Smooth muscle cell (in vitro differentiated cells): ENCODE data around the gene GPR27. TPM values are rescaled to one million over a fixed set of nuclear protein-coding genes. Genes with fewer than 3 reads are reported as not detected.

Experiments used
- DNase-seq: peaks from one replicate; lab custom pipeline; 2025; ENCODE audit not compliant: unreplicated experiment; lab: John Stamatoyannopoulos, UW
- H2AFZ ChIP-seq: fragments of 200-600 bp; sonication (generic); 2 replicates; pipeline ENCODE4 v1.6.0; 2016; ENCODE audit warnings: antibody characterized with exemption, low read depth, mild to moderate bottlenecking
- H3F3A ChIP-seq: fragments of 200-600 bp; sonication (generic); 2 replicates; pipeline ENCODE4 v1.6.0; 2017; ENCODE audit warnings: antibody characterized with exemption, low read depth
- H3K27ac ChIP-seq: fragments of 200-600 bp; sonication (generic); 2 replicates; pipeline ENCODE4 v1.5.1; 2016; ENCODE audit warnings: low read depth, mild to moderate bottlenecking
- H3K27me3 ChIP-seq: fragments of 200-600 bp; sonication (generic); 2 replicates; pipeline ENCODE4 v1.6.1; 2016; ENCODE audit warnings: low read depth, mild to moderate bottlenecking
- H3K36me3 ChIP-seq: fragments of 200-600 bp; sonication (generic); 2 replicates; pipeline ENCODE4 v1.5.1; 2016; ENCODE audit warnings: low read depth
- H3K4me1 ChIP-seq: fragments of 200-600 bp; sonication (generic); 2 replicates; pipeline ENCODE4 v1.5.1; 2016; ENCODE audit warnings: low read depth
- H3K4me2 ChIP-seq: fragments of 200-600 bp; sonication (generic); 2 replicates; pipeline ENCODE4 v1.6.0; 2016; ENCODE audit warnings: mild to moderate bottlenecking
- H3K4me3 ChIP-seq: fragments of 200-600 bp; sonication (generic); 2 replicates; pipeline ENCODE4 v1.5.1; 2016; ENCODE audit warnings: mild to moderate bottlenecking
- H3K79me2 ChIP-seq: fragments of 200-600 bp; sonication (generic); 2 replicates; pipeline ENCODE4 v1.6.0; 2016; ENCODE audit warnings: low read depth, mild to moderate bottlenecking
- H3K9ac ChIP-seq: fragments of 200-600 bp; sonication (generic); 2 replicates; pipeline ENCODE4 v1.6.0; 2016; ENCODE audit warnings: low read depth
- H3K9me3 ChIP-seq: fragments of 200-600 bp; sonication (generic); replicated peaks from 2 replicates; pipeline ENCODE4 v1.5.1; 2016; ENCODE audit warnings: low read depth
- H4K20me1 ChIP-seq: fragments of 200-600 bp; sonication (generic); 2 replicates; pipeline ENCODE4 v1.6.0; 2016; ENCODE audit warnings: low read depth
- WGBS: methylation state at CpG from one replicate; pipeline ENCODE4 v1.1.7; 2016; ENCODE audit warnings: low lambda C conversion rate; 5-methylcytosine and 5-hydroxymethylcytosine counted together
- polyA plus RNA-seq: library from polyadenylated mRNA; unstranded; fragments of >200 nt; fragmentation: Nextera tagmentation; extraction: Ambion mirVana; gene quantifications from 2 replicates; pipeline ENCODE4 v1.2.1, GENCODE V29; 2016
- total RNA-seq: library from RNA; depleted of rRNA; stranded (reverse); fragments of >200 nt; gene quantifications from 2 replicates; pipeline ENCODE4 v1.2.3, GENCODE V29; 2014
- TF ChIP-seq, protein P1 (sequence below): fragments of 200-600 bp; sonication (generic); IDR thresholded peaks from 2 replicates; pipeline ENCODE4 v1.5.1; 2017; ENCODE audit warnings: borderline replicate concordance, mild to moderate bottlenecking, antibody characterized with exemption; ENCODE audit not compliant: insufficient read depth, poor library complexity, severe bottlenecking

GPR27 gene
- total and polyA plus RNA-seq, 2 experiments from 2014 or later, result 0.50 to 1.2 TPM

DNA sequence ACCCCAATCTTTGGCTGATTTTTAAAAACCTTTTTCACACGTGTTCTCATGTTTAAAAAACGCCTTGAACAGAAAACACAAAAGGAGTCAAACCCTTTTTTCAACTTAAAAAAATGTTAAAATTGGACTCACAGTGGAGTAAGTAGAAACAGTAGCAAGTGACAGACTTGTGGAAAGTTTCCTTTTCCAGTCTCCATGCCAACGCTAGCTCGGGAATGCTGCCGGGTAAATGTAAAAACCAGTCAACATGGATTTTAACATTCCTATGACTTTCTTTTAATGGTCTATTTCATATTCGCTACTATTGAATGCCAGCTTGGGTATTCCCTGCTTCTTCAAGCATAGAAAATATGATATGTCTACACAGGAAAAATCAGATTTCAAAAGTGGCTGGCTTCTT, 32.9 kb downstream of the GPR27 start:
- H3K4me2 ChIP-seq, result no peak overlapping the region
- DNase-seq, result no peak
- H3K4me3 ChIP-seq, result no peak overlapping the region
- peaks cover 27% of the 10 kb centered on the region for H3K4me1 ChIP-seq
- 46% methylated on average over 6 of the region's 6 CpGs for WGBS
- H3K27me3 ChIP-seq, result peaks cover 57% of the 10 kb centered on the region
- no peaks in the 10 kb centered on the region for H4K20me1 ChIP-seq
- no peak overlapping the region for H3K9ac ChIP-seq
- H3K27ac ChIP-seq, result no peak overlapping the region
- H2AFZ ChIP-seq, result no peak overlapping the region
- H3K79me2 ChIP-seq, result no peaks in the 10 kb centered on the region
- TF ChIP-seq, protein P1, sequence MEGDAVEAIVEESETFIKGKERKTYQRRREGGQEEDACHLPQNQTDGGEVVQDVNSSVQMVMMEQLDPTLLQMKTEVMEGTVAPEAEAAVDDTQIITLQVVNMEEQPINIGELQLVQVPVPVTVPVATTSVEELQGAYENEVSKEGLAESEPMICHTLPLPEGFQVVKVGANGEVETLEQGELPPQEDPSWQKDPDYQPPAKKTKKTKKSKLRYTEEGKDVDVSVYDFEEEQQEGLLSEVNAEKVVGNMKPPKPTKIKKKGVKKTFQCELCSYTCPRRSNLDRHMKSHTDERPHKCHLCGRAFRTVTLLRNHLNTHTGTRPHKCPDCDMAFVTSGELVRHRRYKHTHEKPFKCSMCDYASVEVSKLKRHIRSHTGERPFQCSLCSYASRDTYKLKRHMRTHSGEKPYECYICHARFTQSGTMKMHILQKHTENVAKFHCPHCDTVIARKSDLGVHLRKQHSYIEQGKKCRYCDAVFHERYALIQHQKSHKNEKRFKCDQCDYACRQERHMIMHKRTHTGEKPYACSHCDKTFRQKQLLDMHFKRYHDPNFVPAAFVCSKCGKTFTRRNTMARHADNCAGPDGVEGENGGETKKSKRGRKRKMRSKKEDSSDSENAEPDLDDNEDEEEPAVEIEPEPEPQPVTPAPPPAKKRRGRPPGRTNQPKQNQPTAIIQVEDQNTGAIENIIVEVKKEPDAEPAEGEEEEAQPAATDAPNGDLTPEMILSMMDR, result no peak
- H3K9me3 ChIP-seq, result no peaks in the 10 kb centered on the region
- H3F3A ChIP-seq, result no peaks in the 10 kb centered on the region
- no peaks in the 10 kb centered on the region for H3K36me3 ChIP-seq

DNA sequence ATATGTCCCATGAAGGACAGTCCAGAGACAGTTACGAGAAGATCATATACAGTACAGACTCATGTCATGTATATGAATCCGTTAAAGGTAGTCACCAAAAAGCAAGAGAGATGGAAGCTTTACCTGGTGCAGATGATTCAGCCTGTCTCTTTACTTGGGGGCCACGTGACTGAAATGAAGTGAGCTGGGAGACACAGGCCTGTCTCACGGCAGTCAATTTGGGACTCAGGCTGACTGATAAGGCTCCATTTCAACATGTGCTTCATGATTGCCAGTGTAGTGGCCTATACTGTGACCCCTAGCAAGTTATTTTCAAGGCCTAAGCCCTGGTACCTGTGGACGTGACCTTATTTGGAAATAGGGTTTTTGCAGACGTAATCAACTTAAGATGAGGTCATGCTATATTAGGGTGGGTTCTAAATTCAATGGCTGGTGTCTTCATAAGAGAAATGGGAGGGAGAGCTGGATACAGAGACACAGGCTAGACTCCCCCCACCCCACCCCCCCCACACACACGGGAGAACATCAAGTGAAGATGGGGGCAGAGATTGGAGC, 34.3 kb downstream of the GPR27 start:
- H3F3A ChIP-seq, result no peaks in the 10 kb centered on the region
- H3K27me3 ChIP-seq, result peaks cover 44% of the 10 kb centered on the region
- WGBS, result 86% methylated on average over 7 of the region's 7 CpGs

DNA sequence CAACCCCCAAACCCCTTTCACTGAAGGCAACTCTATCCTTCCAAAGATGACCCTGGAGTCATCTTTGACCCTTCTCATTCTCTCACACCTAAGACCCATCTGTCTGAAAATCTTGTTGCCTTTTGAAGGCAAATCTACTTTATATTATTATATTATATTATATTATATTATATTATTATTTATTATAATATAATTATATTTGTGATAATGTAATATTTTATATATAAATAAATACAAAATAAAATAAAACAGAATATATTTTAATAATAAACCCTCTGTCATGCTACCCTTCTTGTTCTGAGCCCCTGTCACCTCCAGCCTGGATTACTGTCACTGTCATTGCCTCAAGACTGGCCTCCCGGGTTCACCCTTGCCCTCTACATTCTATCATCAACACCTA, 36.3 kb downstream of the GPR27 start:
- WGBS, result 94% methylated on average over 1 of the region's 1 CpG
- H3K4me2 ChIP-seq, result no peak overlapping the region
- no peak overlapping the region for H2AFZ ChIP-seq
- peaks cover 36% of the 10 kb centered on the region for H3K27me3 ChIP-seq
- DNase-seq, result no peak
- H3K36me3 ChIP-seq, result no peaks in the 10 kb centered on the region
- TF ChIP-seq, protein P1, result no peak
- no peak overlapping the region for H3K27ac ChIP-seq
- H3K9me3 ChIP-seq, result no peaks in the 10 kb centered on the region
- no peaks in the 10 kb centered on the region for H3F3A ChIP-seq
- no peak overlapping the region for H3K9ac ChIP-seq
- no peaks in the 10 kb centered on the region for H3K79me2 ChIP-seq
- no peak overlapping the region for H3K4me3 ChIP-seq
- H3K4me1 ChIP-seq, result peaks cover 6% of the 10 kb centered on the region
- H4K20me1 ChIP-seq, result no peaks in the 10 kb centered on the region

More for the DNA sequence above, 34.3 kb downstream of the GPR27 start:
- TF ChIP-seq, protein P1, result no peak
- Histone ChIP-seq H3K4me2 (no peak overlapping the region), H3K36me3 (no peaks in the 10 kb centered on the region), H3K27ac (no peak overlapping the region), H4K20me1 (no peaks in the 10 kb centered on the region), H3K4me1 (peaks cover 25% of the 10 kb centered on the region), H3K9me3 (no peaks in the 10 kb centered on the region), H3K4me3 (no peak overlapping the region), H3K9ac (no peak overlapping the region), H2AFZ (no peak overlapping the region), H3K79me2 (no peaks in the 10 kb centered on the region)
- no peak for DNase-seq

DNA sequence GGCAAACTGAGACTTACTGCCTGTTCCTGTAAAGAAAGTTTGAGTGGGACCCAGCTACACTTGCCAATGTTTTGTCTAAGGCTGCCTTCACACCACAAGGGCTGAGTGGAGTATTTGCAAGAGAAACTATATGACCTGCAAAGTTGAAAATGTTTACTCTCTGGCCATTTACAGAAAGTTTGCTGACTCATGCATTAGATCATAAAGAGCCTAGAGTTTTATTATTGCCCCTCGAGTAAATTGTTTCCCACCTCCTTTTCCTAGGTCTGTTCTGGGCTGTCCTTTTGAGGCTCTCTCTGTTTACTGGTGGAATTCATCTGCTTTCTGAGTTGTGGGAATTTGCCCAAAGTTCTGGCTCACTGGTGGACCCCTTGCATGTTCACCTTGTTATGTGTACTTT, 38.0 kb downstream of the GPR27 start:
- Histone ChIP-seq H3K27me3 (peaks cover 21% of the 10 kb centered on the region), H3K79me2 (no peaks in the 10 kb centered on the region), H3K4me2 (no peak overlapping the region), H3K9me3 (no peaks in the 10 kb centered on the region), H4K20me1 (no peaks in the 10 kb centered on the region), H3K9ac (no peak overlapping the region), H3F3A (no peaks in the 10 kb centered on the region), H2AFZ (no peak overlapping the region), H3K27ac (no peak overlapping the region), H3K4me3 (no peak overlapping the region), H3K4me1 (no peaks in the 10 kb centered on the region), H3K36me3 (no peaks in the 10 kb centered on the region)
- no peak for DNase-seq
- 56% methylated on average over 1 of the region's 1 CpG for WGBS
- TF ChIP-seq, protein P1, result no peak
